Muscle of leg (tissue), 11 donors: ENCODE results near the gene PRPF40A. TPM values are rescaled to one million over a fixed set of nuclear protein-coding genes. Genes with fewer than 3 reads are reported as not detected.

ENCODE experiments used
- DNase-seq: peaks from one replicate; pipeline ENCODE4 v3.0.0; 2013
- H3K27ac ChIP-seq: one replicate; pipeline ENCODE4 v1.5.1; 2013; ENCODE audit warnings: mild to moderate bottlenecking, low read length, control low read depth
- H3K27me3 ChIP-seq: one replicate; pipeline ENCODE4 v1.6.1; 2013; ENCODE audit warnings: low read length; ENCODE audit not compliant: control insufficient read depth, insufficient read depth
- H3K36me3 ChIP-seq: one replicate; pipeline ENCODE4 v1.6.1; 2013; ENCODE audit warnings: low read length; ENCODE audit not compliant: control insufficient read depth, insufficient read depth
- H3K4me1 ChIP-seq: one replicate; pipeline ENCODE4 v1.6.1; 2013; ENCODE audit warnings: low read length; ENCODE audit not compliant: control insufficient read depth, insufficient read depth
- H3K4me3 ChIP-seq: one replicate; pipeline ENCODE4 v1.5.1; 2013; ENCODE audit warnings: low read length, control low read depth
- H3K9me3 ChIP-seq: replicated peaks from 2 replicates; pipeline ENCODE4 v1.6.1; 2013; ENCODE audit warnings: low read depth, low read length; ENCODE audit not compliant: control insufficient read depth
- whole genome bisulfite sequencing: methylation state at CpG from one replicate; pipeline ENCODE4 v1.1.5; 2013; ENCODE audit warnings: missing lambda C conversion rate; ENCODE audit not compliant: insufficient coverage; 5-methylcytosine and 5-hydroxymethylcytosine counted together
- polyA plus RNA-seq, 8 donors: library from polyadenylated mRNA; unstranded; fragments of 120-200 nt; gene quantifications; one replicate each; pipeline versions ENCODE4 v1.2.1 to v1.2.3, GENCODE V29; 2013; ENCODE audit warnings: inconsistent platforms in 1 of 8, low replicate concordance in 1 of 8; ENCODE audit not compliant: insufficient read length in 8 of 8, insufficient read depth in 1 of 8
- total RNA-seq: library from RNA; stranded (reverse); fragments of 120-200 nt; gene quantifications from one replicate; pipeline ENCODE4 v1.2.4, GENCODE V29; 2013

Gene PRPF40A
- total and polyA plus RNA-seq, 9 donors, result 60.0 to 85.2 (median 75.8) TPM

DNA sequence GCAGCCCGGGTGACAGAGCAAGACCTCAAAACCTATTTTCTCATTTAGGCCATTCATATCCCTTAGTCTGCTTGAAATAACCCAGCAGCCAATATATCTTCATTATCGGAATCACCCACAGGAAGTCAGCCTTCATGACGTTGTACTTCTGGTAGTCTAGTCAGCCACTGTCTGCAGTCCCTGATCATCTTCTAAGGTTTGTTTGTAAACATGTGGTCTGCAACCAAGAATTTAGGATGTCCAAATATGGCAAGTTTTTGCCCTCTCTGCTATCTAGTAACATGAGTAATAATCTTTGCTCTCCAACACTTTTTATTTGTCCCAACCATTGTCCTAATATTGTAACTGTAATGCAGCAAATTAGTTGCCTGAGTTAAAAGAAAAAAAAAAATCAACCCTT, 92.5 kb downstream of the PRPF40A start:
- 72% methylated on average over 2 of the region's 3 CpGs for WGBS
- H3K36me3 ChIP-seq, result peaks cover 30% of the 10 kb centered on the region
- H3K4me1 ChIP-seq, result peaks cover 11% of the 10 kb centered on the region
- DNase-seq, result no peak
- no peaks in the 10 kb centered on the region for H3K9me3 ChIP-seq
- H3K27me3 ChIP-seq, result no peaks in the 10 kb centered on the region
- H3K4me3 ChIP-seq, result no peak overlapping the region
- no peak overlapping the region for H3K27ac ChIP-seq

DNA sequence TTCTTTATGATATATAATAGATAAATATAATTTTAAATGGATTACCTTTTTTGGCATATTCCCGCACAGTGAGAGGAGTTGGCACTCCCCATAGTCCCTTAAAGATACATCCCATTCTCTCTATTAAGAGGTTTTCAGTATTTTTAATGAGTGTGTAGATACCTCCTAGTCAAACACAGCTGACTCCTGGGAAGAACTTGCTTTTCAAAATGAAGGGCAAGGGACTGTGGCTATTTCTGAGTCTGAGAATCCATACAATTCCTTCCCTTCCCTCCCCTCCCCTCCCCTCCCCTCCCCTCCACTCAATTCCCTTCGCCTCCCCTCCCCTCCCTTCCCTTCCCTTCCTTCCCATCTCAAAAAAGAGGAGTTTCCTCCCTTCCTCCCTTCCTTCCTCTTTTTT, 93.5 kb downstream of the PRPF40A start:
- Histone ChIP-seq H3K27me3 (no peaks in the 10 kb centered on the region), H3K4me1 (peaks cover 11% of the 10 kb centered on the region), H3K4me3 (no peak overlapping the region), H3K27ac (no peak overlapping the region), H3K36me3 (peaks cover 32% of the 10 kb centered on the region), H3K9me3 (no peaks in the 10 kb centered on the region)
- WGBS, result no CpG with 5 or more reads among the region's 2 CpGs
- no peak for DNase-seq

DNA sequence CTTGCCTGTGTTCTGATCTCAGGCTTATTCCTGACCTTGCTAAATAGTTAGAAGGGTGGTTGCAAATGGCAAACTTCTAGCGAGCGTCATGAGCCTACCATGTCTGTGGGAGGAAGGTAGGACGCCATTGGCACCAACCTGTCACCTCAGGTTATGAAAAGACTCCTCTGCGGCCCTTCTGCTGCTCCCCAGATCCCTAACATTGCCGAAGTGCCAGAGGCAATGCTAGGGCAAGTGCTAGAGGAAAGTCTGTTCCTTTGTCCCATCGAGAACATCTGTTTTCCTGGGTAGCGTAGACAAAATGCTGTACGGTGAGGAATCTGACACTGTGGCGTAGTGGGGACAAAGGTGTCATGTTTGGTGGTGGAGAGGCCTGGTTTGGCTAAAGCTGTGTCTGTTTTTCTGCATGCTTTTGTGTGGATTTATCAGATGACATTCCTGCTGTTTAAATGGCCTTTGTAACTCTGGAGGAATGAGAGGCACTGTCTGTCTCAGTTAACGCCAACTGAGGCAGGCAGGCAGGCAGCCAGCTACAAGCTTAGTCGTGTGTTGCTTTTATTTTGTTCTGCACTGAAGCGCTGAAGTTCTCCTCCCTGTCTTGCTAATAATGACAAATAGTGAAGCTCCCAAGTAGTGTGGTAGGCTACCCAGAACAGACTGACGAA, 94.1 kb downstream of the PRPF40A start:
- Histone ChIP-seq H3K27ac (no peak overlapping the region), H3K36me3 (peaks cover 30% of the 10 kb centered on the region), H3K27me3 (no peaks in the 10 kb centered on the region), H3K9me3 (no peaks in the 10 kb centered on the region), H3K4me3 (no peak overlapping the region), H3K4me1 (peaks cover 11% of the 10 kb centered on the region)
- WGBS, result 69% methylated on average over 10 of the region's 13 CpGs
- DNase-seq, result no peak

DNA sequence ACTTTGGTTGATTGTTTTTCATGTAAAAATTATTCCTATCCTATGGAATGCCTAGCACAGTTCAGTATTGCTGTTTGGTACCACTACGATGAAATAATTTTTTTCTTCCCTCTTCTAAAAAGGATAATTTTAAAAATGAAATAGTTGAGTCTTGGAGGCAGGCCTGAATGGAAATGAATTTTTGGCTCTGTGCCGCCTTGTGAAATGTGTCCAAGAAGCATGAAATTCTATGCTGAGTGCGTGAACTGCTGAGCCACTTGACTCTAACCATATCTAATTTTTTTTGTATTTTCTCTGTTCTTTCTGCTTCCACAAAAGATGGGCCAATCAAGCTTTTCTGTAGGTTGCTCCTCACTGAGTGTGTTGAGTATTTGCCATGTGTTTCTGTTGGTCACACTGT, 95.0 kb downstream of the PRPF40A start:
- peak; percentile 70 for DNase-seq
- H3K27ac ChIP-seq, result no peak overlapping the region
- WGBS, result no CpG with 5 or more reads among the region's 3 CpGs
- no peaks in the 10 kb centered on the region for H3K9me3 ChIP-seq
- no peaks in the 10 kb centered on the region for H3K27me3 ChIP-seq
- peaks cover 11% of the 10 kb centered on the region for H3K4me1 ChIP-seq
- peaks cover 31% of the 10 kb centered on the region for H3K36me3 ChIP-seq
- H3K4me3 ChIP-seq, result no peak overlapping the region

DNA sequence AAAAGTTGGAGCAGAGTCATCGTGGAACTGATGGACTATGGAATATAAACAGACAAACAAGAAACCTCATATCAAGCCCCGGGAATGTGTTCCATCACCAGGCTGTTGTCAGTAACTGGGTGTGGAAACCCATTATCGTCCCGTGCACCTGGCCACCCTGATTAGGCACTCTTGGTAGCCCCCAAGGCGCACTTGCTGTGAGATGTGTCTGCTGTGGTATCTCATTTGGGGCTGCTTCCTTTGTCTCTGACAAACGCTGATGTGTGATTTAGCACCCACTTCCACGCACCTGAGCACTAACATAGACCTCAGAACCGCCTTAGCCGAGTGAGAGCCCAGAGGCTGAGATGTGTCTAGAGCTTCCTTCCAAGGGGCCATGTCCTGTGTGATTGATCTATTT, 96.3 kb downstream of the PRPF40A start:
- peaks cover 39% of the 10 kb centered on the region for H3K36me3 ChIP-seq
- H3K9me3 ChIP-seq, result no peaks in the 10 kb centered on the region
- H3K4me1 ChIP-seq, result peaks cover 11% of the 10 kb centered on the region
- no peak overlapping the region for H3K4me3 ChIP-seq
- WGBS, result no CpG with 5 or more reads among the region's 9 CpGs
- no peaks in the 10 kb centered on the region for H3K27me3 ChIP-seq
- no peak overlapping the region for H3K27ac ChIP-seq
- DNase-seq, result no peak

DNA sequence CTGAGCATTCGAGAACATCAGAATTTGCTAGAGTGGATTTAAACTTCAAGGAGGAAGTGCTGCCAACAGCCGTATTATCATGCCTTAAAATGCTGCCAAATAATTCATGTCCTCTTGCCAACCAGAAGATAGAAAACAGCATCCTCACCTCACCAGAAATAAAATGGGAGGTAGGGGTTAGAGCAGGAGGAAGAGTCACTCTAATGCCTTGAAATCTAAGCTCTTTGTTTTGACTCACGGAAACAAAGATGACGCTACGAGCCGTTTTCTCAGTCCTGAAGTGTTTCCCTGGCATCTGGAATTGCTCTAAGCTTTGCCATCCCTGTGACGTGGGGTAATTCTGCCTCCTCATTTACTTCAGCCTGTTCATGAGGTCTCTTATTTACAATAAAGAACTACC, 97.1 kb downstream of the PRPF40A start:
- H3K27me3 ChIP-seq, result no peaks in the 10 kb centered on the region
- DNase-seq, result peak; percentile 25
- no peaks in the 10 kb centered on the region for H3K9me3 ChIP-seq
- H3K27ac ChIP-seq, result no peak overlapping the region
- H3K4me1 ChIP-seq, result peaks cover 11% of the 10 kb centered on the region
- no peak overlapping the region for H3K4me3 ChIP-seq
- WGBS, result 45% methylated on average over 6 of the region's 7 CpGs
- peaks cover 36% of the 10 kb centered on the region for H3K36me3 ChIP-seq

DNA sequence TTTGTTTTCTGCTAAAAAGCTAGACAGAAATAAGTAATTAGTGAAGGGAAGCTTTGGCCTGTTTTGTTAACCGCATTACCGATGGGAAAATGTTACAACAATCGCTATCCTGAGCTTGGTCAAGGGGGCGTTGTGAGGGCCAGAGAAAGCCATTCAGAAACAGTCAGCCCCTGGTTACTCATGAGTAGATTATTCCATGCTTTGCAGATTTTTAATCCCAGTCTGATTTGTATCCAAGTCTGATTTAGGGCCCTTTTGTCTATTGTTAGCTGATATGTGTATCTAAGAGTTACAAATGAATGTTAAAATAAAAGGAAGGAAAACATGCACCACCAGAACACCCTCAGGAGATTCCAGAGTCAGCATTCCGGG, 99.1 kb downstream of the PRPF40A start:
- Histone ChIP-seq H3K4me3 (no peak overlapping the region), H3K4me1 (peaks cover 8% of the 10 kb centered on the region), H3K9me3 (no peaks in the 10 kb centered on the region), H3K27ac (no peak overlapping the region), H3K36me3 (peaks cover 38% of the 10 kb centered on the region), H3K27me3 (no peaks in the 10 kb centered on the region)
- DNase-seq, result no peak
- WGBS, result 81% methylated on average over 4 of the region's 5 CpGs

DNA sequence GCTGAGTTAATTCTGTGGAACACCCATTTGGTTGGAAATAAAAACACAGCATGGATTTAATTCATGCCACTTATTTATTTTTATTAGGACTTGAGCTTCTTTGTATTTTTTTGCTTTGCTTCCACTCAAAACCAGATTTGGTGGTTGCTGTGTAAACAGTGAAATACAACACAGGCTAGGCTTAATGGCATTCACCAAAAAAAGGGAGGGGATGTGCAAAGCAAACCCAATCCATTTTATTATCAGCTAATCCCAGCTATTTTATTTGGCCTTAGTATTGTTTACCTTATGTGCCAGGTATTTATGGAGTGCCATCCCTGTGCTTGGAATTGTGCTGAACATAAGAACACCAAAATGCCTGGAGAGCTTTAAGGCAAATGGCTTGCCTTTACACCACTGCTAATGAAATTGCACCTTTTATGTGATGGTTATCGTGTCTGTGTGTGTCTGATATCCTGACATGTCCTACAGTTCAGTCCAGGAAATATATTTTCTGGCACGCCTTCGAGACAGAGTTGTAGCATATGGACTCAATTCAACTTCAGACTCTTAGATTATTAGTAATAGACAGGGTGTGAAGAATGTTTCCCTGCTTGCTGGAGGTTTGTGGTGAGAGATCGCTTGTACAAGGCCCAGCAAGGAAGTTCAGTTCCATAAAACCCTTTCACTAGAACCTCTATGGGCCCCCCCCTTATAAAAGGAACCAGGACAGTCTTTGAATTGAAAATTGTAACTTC, 99.6 kb downstream of the PRPF40A start:
- no CpG with 5 or more reads among the region's 4 CpGs for WGBS
- Histone ChIP-seq H3K4me3 (no peak overlapping the region), H3K4me1 (peaks cover 3% of the 10 kb centered on the region), H3K27ac (no peak overlapping the region), H3K9me3 (no peaks in the 10 kb centered on the region), H3K27me3 (no peaks in the 10 kb centered on the region), H3K36me3 (peaks cover 38% of the 10 kb centered on the region)
- DNase-seq, result no peak

DNA sequence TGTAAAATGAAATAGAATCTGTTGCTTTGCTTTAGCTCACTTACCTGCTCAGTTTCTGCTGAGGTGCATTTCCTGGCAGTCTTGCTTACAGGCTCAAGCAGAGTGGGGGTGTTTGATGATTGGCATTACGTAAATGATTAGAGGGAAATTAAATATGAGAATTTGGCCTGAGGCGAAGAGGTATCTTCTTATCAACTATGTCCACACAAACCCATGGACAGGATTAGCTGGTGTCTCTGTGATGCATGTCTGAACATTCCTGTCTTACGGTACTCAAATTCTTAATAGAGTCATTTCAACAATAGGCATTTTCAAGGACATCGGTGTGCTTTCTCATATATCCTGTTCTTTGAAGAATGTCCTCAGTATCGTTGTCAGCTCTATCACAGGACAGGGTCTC, 102.1 kb downstream of the PRPF40A start:
- 100% methylated on average over 2 of the region's 5 CpGs for WGBS
- Histone ChIP-seq H3K4me3 (no peak overlapping the region), H3K27me3 (no peaks in the 10 kb centered on the region), H3K36me3 (peaks cover 26% of the 10 kb centered on the region), H3K27ac (no peak overlapping the region), H3K9me3 (no peaks in the 10 kb centered on the region), H3K4me1 (peaks cover 5% of the 10 kb centered on the region)
- no peak for DNase-seq

DNA sequence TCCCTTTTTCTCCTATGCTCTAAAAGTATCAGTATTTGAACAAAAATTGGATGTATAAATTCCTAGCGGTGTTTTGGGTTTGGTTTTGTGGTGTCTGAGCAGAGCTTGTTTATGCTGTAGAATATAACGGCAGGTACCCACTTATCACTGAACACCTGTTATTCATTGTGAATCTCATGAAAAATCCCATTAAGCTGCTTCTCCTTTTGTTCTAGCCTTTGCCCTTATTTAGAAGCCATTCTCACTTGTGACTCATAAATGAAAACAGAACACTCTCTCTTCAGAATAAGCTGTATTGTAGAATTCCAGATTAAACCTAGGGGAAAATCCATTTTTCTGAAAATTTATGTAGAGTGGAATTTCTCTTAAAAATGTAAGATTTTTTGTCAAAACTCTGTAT, 104.0 kb downstream of the PRPF40A start:
- H3K27ac ChIP-seq, result no peak overlapping the region
- H3K36me3 ChIP-seq, result peaks cover 16% of the 10 kb centered on the region
- no CpG with 5 or more reads among the region's 2 CpGs for WGBS
- no peaks in the 10 kb centered on the region for H3K27me3 ChIP-seq
- DNase-seq, result no peak
- H3K4me3 ChIP-seq, result no peak overlapping the region
- no peaks in the 10 kb centered on the region for H3K9me3 ChIP-seq
- peaks cover 5% of the 10 kb centered on the region for H3K4me1 ChIP-seq
